OCI-LY3 (cell line): Measurements from ENCODE around the gene CYB5D1.
A peak's percentile ranks its signal among the peaks of the same experiment; 100 is the strongest.

Source experiments
- H2AFZ ChIP-seq: fragments of 200-600, 300-600 bp; shearing (Covaris generic); 2 replicates; pipeline ENCODE4 v1.6.0; 2014; ENCODE audit warnings: antibody characterized with exemption, low read depth, low read length
- H3K27ac ChIP-seq: fragments of 200-600, 300-600 bp; sonication (generic); 2 replicates; pipeline ENCODE4 v1.5.1; 2014; ENCODE audit warnings: mild to moderate bottlenecking, low read length, moderate library complexity, mixed read lengths
- H3K27me3 ChIP-seq: fragments of 200-600, 300-600 bp; sonication (generic); 2 replicates; pipeline ENCODE4 v1.6.1; 2014; ENCODE audit warnings: low read depth, low read length, mixed read lengths
- H3K36me3 ChIP-seq: fragments of 200-600, 300-600 bp; sonication (generic); replicated peaks from 2 replicates; pipeline ENCODE3; 2014; ENCODE audit warnings: low read depth, low read length, mixed read lengths
- H3K4me1 ChIP-seq: fragments of 300-600, 200-600 bp; sonication (generic); 2 replicates; pipeline ENCODE4 v1.6.1; 2014; ENCODE audit warnings: low read length, mixed read lengths
- H3K4me2 ChIP-seq: fragments of 200-600, 300-600 bp; sonication (generic); 2 replicates; pipeline ENCODE4 v1.6.1; 2014; ENCODE audit warnings: low read length, mixed read lengths
- H3K4me3 ChIP-seq: fragments of 300-600, 200-600 bp; sonication (generic); 2 replicates; pipeline ENCODE4 v1.5.1; 2014; ENCODE audit warnings: antibody characterized with exemption, mild to moderate bottlenecking, low read length, moderate library complexity
- H3K79me2 ChIP-seq: fragments of 300-600, 200-600 bp; shearing (Covaris generic); 2 replicates; pipeline ENCODE4 v1.6.1; 2014; ENCODE audit warnings: mild to moderate bottlenecking, low read length, mixed read lengths
- H3K9ac ChIP-seq: fragments of 300-600, 200-600 bp; shearing (Covaris generic); 2 replicates; pipeline ENCODE4 v1.6.0; 2014; ENCODE audit warnings: mild to moderate bottlenecking, low read length, moderate library complexity
- H3K9me3 ChIP-seq: fragments of 200-600, 300-600 bp; shearing (Covaris generic); 2 replicates; pipeline ENCODE4 v1.6.1; 2014; ENCODE audit warnings: low read length, mixed read lengths; ENCODE audit not compliant: insufficient read depth
- H4K20me1 ChIP-seq: fragments of 200-600, 300-600 bp; sonication (generic); 2 replicates; pipeline ENCODE4 v1.6.1; 2016; ENCODE audit warnings: low read length, mixed read lengths; ENCODE audit not compliant: insufficient read depth
- CTCF ChIP-seq: fragments of 200-600, 300-600 bp; sonication (generic); IDR thresholded peaks from 2 replicates; pipeline ENCODE4 v1.5.1; 2014; ENCODE audit warnings: antibody characterized with exemption, low read length, low read depth
- EZH2phosphoT487 ChIP-seq: fragments of 200-600 bp; shearing (Covaris generic); IDR thresholded peaks from 2 replicates; pipeline ENCODE4 v1.6.1; 2018; ENCODE audit warnings: antibody characterized with exemption, mixed run types, low read depth

Gene CYB5D1

GRCh38 chr17:7854078-7854777 is 3.6 kb upstream of the CYB5D1 start:
- Histone ChIP-seq H3K4me1 (peaks cover 38% of the 10 kb centered on the region), H3K4me2 (no peak overlapping the region), H3K79me2 (peaks cover 20% of the 10 kb centered on the region), H3K27ac (no peak overlapping the region), H3K27me3 (no peaks in the 10 kb centered on the region), H3K4me3 (no peak overlapping the region), H3K36me3 (peaks cover 33% of the 10 kb centered on the region), H3K9me3 (no peaks in the 10 kb centered on the region), H3K9ac (no peak overlapping the region), H4K20me1 (peaks cover 18% of the 10 kb centered on the region), H2AFZ (no peak overlapping the region)
- no peak for TF ChIP-seq CTCF
- no peak for TF ChIP-seq EZH2phosphoT487

GRCh38 chr17:7854851-7855659 is 2.7 kb upstream of the CYB5D1 start, which contains the start of gene TMEM88:
Gene TMEM88 (plus strand): TSS chr17:7855066. CDS start chr17:7855075, 9 bp downstream.
- Histone ChIP-seq H3K79me2 (peaks cover 20% of the 10 kb centered on the region), H4K20me1 (peaks cover 15% of the 10 kb centered on the region), H3K9ac (no peak within 1 kb of the TSS), H3K36me3 (peaks cover 31% of the 10 kb centered on the region), H3K4me1 (peaks cover 31% of the 10 kb centered on the region), H3K27me3 (no peaks in the 10 kb centered on the region), H2AFZ (no peak within 1 kb of the TSS), H3K4me2 (peak within 1 kb of the TSS; percentile 96), H3K27ac (no peak within 1 kb of the TSS), H3K9me3 (no peaks in the 10 kb centered on the region), H3K4me3 (peak within 1 kb of the TSS; percentile 90)
- TF ChIP-seq CTCF: no peak
- TF ChIP-seq EZH2phosphoT487: no peak

GRCh38 chr17:7855660-7856010 is 2.2 kb upstream of the CYB5D1 start:
- Histone ChIP-seq H3K9me3 (no peaks in the 10 kb centered on the region), H3K36me3 (peaks cover 30% of the 10 kb centered on the region), H2AFZ (no peak overlapping the region), H3K4me1 (peaks cover 28% of the 10 kb centered on the region), H3K27me3 (no peaks in the 10 kb centered on the region), H4K20me1 (peaks cover 14% of the 10 kb centered on the region; the same call in 1 of the 2 replicates), H3K9ac (no peak overlapping the region), H3K79me2 (peaks cover 20% of the 10 kb centered on the region), H3K27ac (no peak overlapping the region), H3K4me3 (peak overlapping the region; percentile 90), H3K4me2 (peak overlapping the region; percentile 96)
- TF ChIP-seq EZH2phosphoT487 (no peak), CTCF (no peak)
